ENCODE data around the gene IDH2.
"Not testable (repeated sequence)": the region's sequence is repeated elsewhere in the genome, so short reads cannot be mapped to it uniquely, and the experiment has no call there.

Gene IDH2

DNA sequence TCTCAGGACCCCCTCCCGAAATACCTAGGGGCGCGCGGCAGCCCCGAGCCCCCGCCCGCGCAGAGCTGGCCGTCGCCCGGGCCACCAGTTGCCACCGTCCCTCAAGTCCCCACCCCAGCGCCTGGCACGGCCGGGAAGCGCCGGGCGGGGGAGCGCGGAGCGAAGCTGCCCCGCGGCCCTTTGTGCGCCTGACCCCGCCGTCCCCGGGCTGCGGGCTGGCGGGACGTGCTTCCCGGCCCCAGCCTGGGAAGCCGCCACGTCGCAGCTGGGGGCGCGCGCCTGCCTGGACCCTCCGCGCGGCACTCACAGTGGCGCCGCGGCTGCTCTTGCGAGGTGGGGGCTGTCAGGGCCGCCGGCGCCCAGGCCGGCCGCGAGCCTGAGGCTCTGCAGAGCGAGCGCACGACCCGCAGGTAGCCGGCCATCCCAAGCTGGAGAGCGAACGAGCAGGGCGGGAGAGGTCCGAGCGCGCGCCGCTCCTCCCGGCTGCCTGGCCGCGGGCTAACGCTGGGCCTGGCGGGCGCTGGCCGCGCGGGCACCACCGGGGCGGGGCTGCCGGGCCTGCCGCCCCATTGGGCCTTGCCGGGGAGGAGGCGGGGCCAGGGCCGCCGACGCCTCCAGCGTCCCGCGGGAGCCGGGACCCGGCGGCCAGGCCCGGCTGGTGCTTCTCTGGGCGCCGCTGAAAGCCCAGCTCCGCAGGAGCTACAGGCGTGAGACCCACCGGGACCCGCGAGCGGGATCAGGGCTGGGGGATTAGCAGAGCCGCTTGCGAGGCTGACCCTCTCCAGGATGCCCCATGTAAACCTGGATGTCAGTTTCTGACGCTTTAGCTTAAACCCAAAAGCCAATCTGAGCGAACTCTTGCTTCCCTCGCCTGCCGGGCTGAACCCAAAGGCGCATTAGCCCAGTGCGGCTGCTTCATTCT, at the start of gene IDH2:
Gene IDH2, minus strand, starts transcription at position 500 of the 922 bp plus-strand sequence. Its CDS starts 78 bp downstream, at position 422.
- peak; percentile 91 for DNase-seq (ENCODE audit: low read depth, low spot score)

DNA sequence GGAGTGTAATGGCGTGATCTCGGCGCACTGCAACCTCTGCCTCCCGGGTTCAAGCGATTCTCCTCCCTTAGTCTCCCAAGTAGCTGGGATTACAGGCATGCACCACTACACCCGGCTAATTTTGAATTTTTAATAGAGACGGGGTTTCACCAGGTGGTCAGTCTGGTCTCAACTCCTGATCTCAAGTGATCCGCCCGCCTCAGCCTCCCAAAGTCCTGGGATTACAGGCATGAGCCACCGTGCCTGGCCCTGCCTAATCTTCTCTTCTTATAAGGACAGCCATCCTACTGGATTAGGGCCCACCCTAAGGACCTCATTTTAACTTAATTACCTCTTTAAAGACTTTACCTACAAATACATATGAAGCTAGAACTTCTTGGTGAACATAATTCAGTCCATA, 48.3 kb upstream of the IDH2 start:
- DNase-seq (ENCODE audit: low read depth, low spot score) = not testable (repeated sequence)

DNA sequence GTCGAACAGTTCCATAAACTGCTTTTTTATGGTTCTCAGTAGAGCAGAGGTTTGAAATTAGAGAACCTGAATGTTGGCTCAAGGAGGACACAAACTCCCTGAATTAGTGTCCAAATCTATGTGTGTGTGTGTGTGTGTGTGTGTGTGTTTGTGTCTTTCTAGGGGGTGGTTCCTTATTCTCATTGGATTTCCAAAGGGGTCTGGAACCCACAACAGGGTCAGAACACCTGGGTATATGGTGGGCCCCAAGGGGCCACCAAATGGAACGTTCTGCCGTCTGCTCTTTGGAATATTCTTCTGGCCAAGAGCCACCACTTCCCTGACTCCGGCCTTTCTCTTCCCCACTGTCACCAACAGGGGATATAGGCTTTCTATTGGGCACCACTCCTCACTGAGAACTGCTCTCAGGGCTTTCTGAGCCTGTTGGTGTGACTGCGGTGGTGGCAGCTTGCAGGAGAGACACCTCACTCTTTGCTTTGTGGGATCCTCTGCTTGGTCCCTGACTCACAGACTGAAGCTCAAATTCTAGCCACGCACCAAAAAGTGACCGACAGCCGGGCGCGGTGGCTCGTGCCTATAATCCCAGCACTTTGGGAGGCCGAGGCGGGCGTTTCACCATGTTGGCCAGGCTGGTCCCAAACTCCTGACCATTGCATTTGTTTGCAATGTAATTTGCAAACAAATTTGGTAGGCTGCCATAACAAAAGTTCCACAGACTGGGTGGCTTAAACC, 47.5 kb upstream of the IDH2 start:
- DNase-seq (ENCODE audit: low read depth, low spot score) = no peak

DNA sequence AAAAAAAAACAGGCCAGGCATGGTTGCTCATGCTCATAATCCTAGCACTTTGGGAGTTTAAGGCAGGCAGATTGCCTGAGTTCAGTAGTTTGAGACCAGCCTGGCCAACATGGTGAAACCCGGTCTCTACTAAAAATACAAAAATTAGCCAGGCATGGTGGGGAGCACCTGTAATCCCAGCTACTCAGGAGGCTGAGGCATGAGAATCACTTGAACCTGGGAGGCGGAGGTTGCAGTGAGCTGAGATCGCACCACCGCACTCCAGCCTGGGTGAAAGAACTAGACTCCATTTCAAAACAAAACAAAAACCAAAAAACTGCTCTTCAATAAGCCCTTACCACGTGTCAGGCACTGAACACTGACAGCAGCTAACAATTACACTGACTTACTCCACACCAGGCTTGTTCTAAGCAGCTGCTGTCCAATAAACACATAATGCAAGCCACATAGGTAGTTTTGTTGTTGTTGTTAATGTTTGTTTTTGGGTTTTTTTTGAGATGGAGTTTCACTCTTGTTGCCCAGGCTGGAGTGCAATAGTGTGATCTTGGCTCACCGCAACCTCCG, 44.0 kb upstream of the IDH2 start:
- not testable (repeated sequence) for DNase-seq (ENCODE audit: low read depth, low spot score)

DNA sequence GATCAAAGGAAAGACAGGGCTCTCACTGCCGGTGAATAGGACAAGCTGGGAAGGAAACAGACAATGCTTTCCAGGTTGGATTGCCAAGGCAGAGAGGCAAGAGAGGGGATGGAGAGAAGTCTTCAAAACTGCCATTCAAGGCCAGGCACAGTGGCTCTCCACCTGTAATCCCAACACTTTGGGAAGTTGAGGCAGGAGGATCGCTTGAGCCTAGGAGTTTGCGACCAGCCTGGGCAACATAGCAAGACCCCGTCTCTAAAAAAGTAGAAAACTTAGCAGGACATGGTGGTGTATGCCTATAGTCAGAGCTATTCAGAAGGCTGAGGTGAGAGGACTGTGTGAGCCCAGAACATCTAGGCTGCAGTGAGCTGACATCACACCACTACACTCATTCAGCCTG, 43.5 kb upstream of the IDH2 start:
- no peak for DNase-seq (ENCODE audit: low read depth, low spot score)

DNA sequence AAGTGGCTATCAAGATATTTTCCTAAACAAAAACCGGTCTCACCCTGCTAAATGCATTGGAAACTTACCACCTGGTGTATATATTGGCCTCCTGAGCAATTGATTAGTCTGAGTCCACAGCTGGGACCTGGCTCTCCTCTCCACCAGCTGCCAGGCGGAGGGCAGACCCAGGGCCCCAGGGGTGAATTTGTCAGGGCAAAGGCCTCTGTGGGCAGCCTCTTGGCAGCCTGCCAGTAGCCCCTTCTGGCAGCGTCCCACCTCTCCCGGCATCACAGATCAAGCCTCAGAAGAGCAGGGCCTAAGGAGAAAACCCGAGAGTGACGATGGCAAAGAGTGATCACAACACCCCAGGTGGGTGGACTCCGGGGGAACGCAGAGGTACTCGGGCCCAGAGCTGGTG, 43.0 kb upstream of the IDH2 start:
- no peak for DNase-seq (ENCODE audit: low read depth, low spot score)

DNA sequence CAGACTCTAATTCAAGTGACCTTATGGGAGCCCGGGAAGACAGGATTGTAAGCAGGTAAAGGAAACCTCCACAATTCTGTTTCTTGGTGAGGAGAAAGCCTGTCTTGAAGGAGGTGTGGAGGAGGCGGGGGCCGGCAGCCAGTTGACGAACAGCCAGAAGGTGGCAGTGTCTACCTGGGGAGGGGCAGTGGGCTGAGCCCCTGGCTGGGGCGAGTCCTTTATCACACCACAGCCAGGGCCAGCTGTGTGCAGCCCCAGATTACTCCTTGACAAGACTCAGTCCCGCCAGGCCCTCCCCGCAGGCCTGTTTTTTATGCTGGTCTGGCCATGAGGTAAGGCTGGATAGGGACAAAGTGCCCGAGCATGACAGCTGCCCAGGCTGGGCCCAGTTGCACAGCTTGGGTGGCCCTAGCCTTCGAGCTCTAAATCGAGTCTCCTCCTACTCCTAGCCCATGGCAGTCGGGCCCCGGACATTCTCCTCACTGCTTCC, 40.9 kb upstream of the IDH2 start:
- DNase-seq (ENCODE audit: low read depth, low spot score) = peak; percentile 98

DNA sequence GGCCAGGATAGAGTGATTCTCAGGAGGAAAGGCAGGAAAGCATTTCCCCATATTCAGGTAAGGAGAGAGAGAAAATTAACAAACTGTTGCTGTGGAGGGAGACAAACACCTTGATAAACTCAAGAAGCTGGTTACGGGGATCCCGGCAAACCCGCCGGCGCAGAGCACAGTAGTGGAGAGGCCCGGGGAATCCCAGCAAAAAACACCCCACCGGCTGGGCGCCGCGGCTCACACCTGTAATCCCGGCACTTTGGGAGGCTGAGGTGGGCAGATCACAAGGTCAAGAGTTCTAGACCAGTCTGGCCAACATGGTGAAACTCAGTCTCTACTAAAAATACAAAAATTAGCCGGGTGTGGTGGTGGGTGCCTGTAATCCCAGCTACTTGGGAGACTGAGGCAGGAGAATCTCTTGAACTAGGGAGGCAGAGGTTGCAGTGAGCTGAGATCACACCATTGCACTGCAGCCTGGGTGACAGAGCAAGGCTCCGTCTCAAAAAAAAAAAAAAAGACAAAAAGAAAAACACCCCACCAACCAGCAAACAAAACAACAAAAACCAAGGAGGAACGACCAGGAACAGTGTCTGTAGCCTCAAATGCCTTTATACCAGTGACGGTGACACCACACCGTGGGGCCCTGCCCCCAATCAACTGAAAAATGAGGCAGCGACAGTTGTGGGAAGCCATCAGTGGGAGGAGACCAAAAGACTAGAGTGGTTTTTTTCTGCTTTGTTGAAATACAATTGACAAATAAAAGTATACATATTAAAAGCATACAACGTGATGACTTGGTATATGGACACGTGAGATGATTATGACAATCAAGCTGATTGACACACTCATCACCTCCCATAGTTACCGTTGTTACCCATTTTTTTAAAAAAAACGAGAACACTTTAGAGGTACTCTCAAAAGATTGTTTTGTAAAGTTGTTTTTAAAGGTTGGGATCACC, 40.2 kb upstream of the IDH2 start:
- DNase-seq (ENCODE audit: low read depth, low spot score) = no peak

DNA sequence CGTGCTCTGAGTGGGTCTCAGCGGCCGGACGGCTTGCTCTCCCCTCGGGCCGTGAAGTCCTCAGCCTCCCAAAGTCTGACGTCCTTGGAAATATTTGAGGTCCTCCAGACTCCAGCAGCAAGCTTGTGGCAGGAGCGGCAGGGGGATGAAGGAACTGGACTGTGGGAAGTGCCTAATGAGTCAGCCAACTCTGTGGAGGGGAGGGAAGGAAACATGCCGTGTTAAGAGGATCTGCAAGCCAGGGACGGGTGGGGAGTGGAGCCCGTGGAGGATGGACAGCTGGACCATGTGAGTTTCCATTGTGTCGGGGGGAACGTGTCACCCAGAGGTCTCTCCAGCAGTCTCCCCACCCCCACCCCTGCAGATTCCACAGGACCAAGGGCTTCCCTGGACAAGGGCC, 39.4 kb upstream of the IDH2 start:
- DNase-seq (ENCODE audit: low read depth, low spot score) = no peak

DNA sequence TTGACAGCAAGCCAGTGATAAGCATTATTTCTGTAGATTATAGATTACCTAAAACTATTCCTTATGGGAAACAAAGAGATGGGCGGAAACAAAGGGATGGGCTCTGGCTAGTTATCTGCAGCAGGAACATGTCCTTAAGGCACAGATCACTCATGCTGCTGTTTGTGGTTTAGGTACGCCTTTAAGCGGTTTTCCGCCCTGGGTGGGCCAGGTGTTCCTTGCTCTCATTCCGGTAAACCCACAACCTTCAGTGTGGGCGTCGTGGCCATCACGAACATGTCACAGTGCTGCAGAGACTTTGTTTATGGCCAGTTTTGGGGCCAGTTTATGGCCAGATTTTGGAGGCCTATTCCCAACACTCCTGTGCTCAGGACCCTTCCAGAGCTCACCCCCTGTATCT, 37.3 kb upstream of the IDH2 start:
- DNase-seq (ENCODE audit: low read depth, low spot score) = not testable (repeated sequence)

DNA sequence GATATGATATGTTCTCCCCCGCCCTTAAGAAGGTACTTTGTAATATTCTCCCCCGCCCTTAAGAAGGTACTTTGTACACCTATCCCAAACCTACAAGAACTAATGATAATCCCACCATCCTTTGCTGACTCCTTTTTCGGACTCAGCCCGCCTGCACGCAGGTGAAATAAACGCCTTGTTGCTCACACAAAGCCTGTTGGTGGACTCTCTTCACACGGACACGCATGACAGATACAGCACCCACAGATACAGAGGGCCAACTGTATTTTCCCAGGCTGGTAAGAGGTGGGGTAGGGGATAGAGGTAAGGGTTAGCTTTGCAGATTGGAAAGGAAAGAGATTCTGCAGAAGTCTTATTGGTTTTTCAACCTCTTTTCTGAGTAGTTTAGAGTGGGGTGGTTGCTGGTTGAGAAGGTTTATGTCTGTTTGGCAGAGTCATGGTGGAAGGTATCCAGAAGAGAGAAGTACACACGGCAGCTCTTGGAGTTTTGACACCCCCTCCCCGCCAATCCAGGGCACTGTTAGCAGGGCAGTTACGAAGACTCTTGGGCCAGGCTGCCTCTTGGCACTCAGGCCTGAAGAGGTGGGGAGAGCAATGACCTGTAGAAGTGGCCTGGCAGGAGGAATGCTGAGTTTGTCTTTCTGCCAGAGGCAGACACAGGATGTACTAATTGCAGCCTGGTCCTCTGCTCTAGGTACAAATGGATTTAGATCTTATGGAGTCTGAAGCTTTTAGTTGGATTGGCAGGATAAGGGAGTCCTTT, 36.0 kb upstream of the IDH2 start:
- DNase-seq (ENCODE audit: low read depth, low spot score) = no peak

DNA sequence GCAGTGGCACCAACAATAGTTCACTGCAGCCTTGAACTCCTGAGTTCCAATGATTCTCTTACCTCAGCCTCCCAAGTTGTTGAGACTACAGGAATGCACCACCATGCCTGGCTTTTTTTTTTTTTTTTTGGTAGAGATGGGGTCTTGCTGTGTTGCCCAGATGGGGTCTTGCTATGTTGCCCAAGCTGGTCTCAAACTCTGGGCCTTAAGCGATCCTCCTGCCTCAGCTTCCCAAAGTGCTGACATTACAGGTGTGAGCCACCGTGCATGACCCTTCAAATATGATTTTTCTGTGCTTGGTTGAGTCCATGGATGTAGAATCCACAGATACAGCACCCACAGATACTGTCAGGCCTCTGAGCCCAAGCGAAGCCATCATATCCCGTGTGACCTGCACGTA, 30.2 kb upstream of the IDH2 start:
- no peak for DNase-seq (ENCODE audit: low read depth, low spot score)

DNA sequence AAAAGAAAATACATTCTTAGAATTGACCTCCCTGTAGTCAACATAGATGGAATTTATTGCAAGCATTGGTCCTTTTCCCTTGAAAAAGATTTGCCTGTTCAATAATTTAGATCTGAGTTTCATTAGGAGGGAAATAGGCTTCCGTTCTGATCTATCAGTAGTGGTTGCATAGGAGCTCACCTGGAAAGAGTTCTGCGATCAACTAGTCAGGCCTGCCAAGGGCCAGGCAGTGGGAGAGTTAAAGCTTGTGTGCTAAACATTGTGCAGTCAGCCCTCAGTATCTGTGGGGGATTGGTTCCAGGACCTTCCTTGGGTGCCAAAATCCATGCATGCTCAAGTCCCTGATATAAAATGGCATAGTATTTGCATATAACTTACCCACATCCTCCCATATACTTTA, 29.6 kb upstream of the IDH2 start:
- DNase-seq (ENCODE audit: low read depth, low spot score) = no peak

DNA sequence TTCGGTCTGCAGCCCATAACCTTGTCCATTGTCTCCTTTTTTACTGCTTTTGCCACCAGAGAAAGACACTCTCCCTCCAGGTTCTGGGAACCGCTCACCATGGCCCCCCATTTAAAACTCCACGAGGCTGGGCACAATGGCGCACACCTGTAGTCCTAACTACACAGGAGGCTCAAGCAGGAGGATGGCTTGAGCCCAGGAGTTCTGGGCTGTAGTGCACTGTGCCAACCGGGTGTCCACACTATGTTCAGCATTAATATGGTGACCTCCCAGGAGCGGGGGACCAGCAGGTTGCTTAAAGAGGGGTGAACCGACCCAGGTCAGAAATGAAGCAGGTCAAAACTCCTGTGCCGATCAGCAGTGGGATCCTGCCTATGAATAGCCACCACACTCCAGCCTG, 28.0 kb upstream of the IDH2 start:
- DNase-seq (ENCODE audit: low read depth, low spot score) = no peak

DNA sequence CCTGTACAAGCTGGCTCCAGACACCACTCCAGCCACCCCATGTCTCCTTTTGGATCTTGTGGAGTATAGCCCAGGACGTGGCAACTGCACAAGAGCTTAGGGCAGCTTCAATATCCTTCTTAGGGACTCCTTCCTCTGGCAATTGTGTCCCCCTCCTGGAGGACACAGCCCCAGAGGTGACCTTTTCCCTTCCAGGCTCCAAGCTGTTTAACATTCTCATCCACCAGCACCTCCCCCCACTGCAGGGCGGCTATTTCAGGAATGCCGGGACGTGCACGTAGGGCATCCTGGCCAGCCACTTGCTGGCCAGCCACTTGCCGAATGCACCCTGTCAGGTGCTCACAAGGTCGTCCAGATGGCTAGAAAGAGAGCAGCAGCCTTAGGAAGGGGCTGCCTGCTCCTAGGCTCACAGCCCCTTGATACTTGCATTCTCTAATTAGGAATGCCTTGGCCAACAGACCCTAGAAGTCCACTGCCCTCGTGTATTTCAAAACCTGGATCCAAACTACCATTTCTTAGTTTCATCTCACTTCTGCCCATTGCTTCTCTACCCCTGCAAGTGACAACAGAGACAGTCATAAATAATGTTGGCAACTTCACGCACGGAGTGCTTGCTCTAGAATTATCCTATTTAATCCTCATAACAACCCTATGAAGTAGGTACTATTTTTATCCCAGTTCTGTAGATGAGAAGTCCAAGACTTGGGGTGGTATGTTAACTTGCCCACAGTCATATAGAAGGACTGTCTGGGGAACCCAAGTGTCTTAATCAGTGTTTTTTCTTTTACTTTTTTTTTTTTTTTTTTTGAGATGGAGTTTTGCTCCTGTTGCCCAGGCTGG, 24.5 kb upstream of the IDH2 start:
- DNase-seq (ENCODE audit: low read depth, low spot score) = peak; percentile 92

DNA sequence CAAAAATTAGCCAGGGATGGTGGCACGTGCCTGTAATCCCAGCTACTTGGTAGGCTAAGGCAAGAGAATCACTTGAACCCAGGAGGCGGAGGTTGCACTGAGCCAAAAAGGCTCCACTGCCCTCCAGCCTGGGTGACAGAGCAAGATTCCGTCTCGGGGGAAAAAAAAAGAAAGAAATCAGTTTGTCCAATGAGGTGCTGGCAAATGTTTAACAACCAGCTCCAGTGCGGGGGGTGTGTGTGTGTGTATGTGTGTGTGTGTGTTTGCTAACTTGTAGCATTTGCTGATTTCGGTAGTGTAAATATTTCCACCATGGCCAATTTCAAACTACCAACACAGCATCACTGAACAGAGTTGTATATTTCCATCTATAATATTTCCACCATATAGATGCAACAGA, 23.8 kb upstream of the IDH2 start:
- no peak for DNase-seq (ENCODE audit: low read depth, low spot score)

DNA sequence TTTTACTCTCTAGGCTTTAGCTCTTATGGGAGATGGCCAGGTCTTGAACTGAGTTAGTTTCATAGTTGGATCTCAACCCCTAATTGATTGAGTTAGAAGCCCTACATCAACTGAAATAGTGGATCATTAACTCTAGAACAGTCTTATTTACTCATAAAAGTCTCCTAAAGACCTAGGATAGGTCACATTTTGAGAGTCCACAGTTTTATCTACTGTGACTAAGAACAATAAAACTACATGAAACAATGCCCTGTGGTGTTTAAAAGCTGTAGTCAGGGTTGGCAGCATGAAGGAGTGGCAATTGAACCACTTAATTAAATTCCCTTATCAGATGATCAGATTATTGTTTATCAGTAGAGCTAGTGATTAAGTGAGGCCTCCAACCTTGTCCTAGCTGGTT, 22.2 kb upstream of the IDH2 start:
- no peak for DNase-seq (ENCODE audit: low read depth, low spot score)

DNA sequence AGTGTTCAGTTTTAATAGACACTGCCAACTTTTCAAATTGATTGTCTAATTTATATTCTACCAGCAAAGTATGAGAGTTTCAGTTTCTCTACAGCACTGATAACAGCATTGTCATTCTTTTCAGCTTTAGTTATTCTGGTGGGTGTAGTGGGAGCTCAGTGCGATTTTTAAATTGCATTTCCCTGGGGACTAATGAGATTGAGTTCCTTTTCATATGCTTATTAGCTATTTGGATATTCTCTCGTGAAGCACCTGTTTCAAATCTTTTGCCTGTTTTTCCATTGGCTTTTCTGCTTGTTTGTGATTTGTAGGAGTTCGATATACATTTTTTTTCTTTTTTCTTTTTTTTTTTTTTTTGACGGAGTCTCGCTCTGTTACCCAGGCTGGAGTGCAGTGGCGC, 18.8 kb upstream of the IDH2 start:
- no peak for DNase-seq (ENCODE audit: low read depth, low spot score)

DNA sequence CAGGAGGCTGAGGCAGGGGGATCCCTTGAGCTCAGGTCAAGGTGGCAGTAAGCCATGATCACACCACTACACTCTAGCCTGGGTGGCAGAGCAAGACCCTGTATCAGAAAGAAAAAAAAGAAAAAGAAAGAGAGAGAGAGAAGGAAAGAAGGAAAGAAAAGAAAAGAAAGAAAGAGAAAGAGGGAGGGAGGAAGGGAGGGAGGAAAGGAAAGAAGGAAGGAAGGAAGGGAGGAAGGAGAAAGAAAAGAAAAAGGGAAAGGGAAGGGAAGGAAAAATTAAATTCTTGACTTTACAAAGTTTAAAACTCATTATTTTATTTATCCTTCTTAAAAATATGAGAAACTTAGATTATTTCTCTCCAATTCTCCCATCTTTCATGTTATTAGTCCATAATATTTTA, 17.1 kb upstream of the IDH2 start:
- no peak for DNase-seq (ENCODE audit: low read depth, low spot score)

DNA sequence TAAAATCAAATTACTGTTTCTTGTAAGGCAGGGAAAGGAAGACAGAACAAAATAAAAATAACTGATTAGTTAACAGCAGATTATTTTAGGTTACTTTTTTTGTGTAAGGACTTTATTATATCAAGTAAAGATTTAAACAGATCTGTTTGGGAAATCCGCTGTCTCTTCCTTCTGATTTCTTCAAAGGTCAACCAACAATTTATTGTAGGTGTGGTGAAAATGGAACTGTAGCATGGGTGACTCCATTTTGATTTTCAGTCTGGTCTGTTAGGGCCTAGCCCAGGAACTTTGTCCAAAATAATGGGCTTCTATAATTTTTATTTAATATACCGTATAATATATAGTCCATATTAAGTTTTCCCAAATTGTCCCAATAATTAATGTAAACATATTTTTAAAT, 13.5 kb upstream of the IDH2 start:
- no peak for DNase-seq (ENCODE audit: low read depth, low spot score)
